Caco-2 (cell line): ENCODE data around the gene GTF2H2C. TPM values are rescaled to one million over a fixed set of nuclear protein-coding genes. Genes with fewer than 3 reads are reported as not detected.

Experiments
- total RNA-seq: library from RNA; stranded (reverse); gene quantifications from 2 replicates; pipeline ENCODE4 v1.2.3, GENCODE V29; 2022

Gene GTF2H2C
- total RNA-seq, 1 experiment from 2014 or later = 44.8 TPM

Other genes starting within 250 kb of the GTF2H2C start
- gene CCDC125, start 227.4 kb upstream of the GTF2H2C start, total RNA-seq = 20.8 and 22.4 TPM in 2 replicates
- 66.8 and 75.1 TPM in 2 replicates for gene AK6, start 190.7 kb upstream of the GTF2H2C start, total RNA-seq
- gene TAF9, start 190.7 kb upstream of the GTF2H2C start, total RNA-seq = 92.5 and 101 TPM in 2 replicates
- 33.8 and 36.0 TPM in 2 replicates for gene RAD17, start 190.4 kb upstream of the GTF2H2C start, total RNA-seq
- gene MARVELD2, start 145.1 kb upstream of the GTF2H2C start, total RNA-seq = 47.2 and 50.3 TPM in 2 replicates
- 174 and 184 TPM in 2 replicates for gene OCLN, start 67.4 kb upstream of the GTF2H2C start, total RNA-seq